Umbilical cord (tissue), 2 donors: ENCODE data around the gene ARHGAP36. TPM values are rescaled to one million over a fixed set of nuclear protein-coding genes. Genes with fewer than 3 reads are reported as not detected.

ENCODE experiments used
- DNase-seq: peaks from one replicate; pipeline ENCODE4 v3.0.0-alpha.2; 2015; ENCODE audit warnings: low spot score
- total RNA-seq: library from RNA; depleted of rRNA; stranded (reverse); fragments of >200 nt; gene quantifications from one replicate; pipeline ENCODE4 v1.2.3, GENCODE V29; 2014; ENCODE audit warnings: low replicate concordance; ENCODE audit not compliant: insufficient read depth

ARHGAP36 gene
- total RNA-seq, 1 donor from 2014 or later = not detected

DNA sequence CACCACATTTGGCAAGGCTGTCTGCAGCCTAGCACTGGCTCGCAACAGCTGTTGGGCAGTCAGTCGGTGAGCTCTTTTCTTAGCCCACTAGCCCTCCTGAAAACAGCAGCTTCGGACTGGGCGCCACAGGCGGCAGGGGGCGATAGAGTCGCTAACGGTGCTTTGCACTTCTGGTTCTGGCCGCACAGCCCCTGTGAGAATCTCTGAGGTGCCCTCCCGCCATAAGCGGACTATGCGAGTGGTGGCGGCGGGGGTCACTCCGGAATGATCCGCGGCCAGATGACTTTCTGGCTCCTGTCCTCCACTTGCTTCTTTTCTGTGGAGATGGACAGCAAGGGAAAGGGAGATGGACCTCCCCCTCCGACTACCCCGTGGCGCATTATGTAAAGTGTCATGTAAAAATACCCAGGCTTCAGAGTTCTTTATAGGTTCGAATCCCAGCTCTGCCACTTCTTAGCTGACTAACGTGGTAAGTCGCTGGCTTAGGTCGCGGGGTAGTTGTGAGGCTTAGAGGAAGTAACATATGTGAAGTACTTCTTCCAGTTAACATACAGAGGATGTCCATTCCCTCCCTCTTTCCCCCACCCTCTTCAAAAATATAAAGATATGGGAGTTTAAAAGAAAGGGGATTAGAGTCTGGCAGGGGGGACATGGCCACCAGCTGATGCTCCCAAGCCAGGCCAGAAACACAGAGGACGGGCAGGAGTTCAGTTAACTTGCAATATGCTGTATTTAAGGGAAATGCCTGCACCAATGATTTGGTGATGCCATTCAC, 11.0 kb downstream of the ARHGAP36 start:
- DNase-seq = no peak

DNA sequence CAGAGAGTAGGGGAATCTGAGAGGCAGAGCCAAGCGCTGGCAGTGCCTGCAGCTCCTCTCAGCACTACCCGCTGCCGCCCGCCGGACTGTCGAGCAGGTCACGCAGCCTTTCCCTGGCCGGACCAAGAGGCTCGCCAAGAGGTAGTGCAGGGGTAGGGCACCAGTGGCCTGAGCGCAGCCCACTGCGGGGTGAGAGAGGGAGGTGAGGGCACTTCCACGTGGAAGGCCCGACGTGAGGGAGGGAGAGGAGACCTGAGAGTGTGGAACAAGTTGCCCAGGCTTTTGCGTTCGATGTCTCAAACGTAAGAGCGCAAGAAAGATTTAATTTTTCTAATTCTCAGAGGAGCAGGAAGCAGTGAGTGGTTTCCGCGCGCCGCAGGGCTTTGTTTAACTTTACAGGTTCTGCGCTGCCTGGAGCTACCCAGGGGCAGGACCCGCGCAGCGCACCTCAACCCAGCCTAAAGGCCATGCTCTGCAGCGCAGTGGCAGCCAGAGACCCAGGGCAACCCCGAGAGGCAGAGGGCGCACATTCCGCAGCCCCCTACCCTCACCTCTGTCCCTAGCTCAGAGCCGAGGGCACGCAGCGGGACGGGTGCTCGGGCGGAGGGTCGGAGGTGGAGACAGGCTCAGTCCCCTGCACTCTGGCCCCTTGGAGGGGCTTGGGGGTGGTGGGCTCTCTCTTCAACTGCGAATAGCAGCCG, 14.9 kb downstream of the ARHGAP36 start:
- DNase-seq = no peak

DNA sequence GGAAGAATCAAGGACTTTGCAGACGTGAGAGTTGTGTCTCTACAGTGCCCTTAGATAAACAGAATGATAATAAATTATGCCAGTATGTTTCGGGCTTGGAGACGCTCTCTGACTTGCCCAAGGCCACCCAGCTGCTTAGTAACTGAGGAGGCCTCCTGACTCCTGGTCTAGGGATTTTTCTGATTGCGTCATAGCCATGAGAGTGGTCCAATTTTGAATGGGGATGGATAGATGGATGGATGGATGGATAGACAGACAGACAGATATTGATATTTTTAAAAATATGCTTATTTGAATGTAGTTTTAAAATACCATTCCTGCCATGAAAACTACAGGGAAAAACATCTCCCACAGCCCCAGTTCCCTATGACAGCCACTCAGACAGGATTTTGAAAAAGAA, 15.5 kb downstream of the ARHGAP36 start:
- DNase-seq = no peak

DNA sequence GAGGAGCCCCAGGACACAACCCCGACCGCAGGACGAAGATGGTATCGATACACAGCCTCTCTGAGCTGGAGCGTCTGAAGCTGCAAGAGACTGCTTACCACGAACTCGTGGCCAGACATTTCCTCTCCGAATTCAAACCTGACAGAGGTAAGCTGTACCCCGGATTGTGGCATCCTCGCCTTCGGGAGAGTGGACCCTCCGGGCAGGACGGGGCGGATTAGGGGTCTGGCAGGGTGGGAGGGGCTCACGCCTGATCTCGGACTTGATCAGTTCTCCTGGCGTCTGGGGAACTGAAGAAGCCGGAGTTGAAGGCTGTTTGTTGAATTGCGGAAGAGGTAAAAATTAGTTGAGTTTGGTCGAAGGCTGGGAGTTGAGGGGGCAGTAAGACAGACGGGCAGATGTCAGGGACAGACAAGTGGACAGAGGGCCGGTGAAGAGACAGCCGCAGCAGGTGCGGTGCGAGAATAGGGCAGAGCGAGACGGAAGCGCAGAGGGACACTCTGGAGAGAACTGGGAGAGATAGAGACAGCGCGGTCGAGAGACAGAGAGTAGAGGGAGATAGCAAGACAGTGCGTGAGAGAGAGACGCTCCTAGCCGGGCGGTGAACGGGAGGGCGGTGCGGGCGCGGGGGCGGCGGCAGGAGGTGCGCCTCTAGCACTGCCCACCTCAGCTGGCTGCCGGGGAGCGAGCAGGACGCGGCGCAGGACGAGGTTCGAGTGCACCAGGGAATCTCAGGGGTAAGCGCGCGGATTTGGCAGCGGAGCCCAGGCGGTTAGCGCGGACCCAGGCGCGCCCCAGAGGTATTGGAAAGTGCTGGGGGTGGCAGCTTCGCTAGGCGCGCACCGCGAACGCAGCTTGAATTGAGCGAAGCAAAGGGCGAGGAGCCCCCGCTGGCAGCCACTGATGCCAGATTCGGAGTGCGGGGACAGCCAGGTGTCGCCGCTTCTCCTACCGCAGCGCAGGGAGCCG, 23.9 kb downstream of the ARHGAP36 start:
- no peak for DNase-seq

DNA sequence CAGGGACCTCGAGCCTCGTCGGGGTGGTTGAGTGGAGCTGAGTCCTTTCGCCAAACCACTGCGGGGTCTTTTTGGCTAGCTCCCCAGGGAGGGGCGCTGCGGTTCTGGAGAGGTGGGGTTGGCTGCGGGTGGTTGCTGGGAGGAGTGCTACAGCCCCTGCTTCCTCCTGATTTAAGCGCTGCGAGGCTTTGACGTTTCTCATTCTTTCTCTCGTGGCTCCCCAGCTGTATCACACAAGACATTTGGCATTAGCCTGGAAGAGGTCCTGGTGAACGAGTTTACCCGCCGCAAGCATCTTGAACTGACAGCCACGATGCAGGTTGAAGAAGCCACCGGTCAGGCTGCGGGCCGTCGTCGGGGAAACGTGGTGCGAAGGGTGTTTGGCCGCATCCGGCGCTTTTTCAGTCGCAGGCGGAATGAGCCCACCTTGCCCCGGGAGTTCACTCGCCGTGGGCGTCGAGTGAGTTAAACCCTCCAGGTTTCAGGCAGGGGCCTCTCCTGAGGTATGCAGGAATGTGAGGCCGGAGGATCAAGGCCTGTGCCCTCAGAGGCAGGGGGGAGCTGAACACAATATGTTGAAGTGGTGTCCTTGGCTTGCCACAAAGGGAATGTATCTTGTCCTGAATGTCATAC, 25.5 kb downstream of the ARHGAP36 start:
- DNase-seq = no peak

DNA sequence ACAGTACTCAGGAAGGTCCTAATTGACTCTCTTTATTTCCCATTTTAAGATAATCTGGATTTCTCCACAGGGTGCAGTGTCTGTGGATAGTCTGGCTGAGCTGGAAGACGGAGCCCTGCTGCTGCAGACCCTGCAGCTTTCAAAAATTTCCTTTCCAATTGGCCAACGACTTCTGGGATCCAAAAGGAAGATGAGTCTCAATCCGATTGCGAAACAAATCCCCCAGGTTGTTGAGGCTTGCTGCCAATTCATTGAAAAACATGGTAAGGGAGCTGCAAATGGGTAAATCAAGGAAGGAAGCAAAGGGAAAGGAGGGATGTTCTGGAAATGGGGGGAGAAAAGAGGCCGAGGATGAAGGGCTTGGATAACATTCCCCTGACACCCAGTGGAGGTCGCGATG, 26.0 kb downstream of the ARHGAP36 start:
- DNase-seq = no peak

DNA sequence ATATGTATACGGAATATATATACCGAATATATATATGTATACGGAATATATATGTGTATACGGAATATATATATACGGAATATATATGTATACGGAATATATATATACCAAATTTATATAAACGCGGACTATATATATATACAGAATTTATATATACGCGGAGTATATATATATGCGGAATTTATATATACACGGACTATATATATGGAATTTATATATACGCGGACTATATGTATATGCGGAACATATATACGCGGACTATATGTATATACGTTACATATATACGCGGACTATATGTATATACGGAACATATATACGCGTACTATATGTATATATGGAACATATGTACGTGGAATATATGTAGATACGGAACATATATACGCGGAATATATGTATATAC, 78.6 kb downstream of the ARHGAP36 start:
- DNase-seq = no peak

DNA sequence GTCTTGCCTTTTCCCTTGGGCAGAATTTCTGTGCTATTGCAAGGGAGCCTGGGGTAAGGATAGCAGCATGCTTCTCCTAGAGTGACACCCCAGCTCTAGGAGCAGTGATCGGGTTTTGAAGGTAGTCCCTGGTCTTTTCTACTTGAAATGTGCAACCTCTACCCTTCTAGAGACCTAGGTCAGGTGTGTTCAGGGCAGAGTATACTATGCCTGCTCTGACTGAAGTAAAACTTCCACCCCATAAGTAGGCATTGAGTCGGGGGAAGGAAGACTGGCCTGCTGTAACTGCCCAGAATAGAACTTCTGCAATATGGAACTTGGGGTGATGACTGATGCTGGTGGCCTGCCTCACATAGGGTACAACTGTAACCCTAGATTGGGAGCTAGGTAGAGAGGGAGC, 80.9 kb downstream of the ARHGAP36 start:
- no peak for DNase-seq

Other genes with a start within 250 kb of the ARHGAP36 start
- 17.8 TPM for gene ENOX2, start 155.1 kb upstream of the ARHGAP36 start, total RNA-seq
- gene IGSF1, start 231.0 kb downstream of the ARHGAP36 start, total RNA-seq = 0.24 TPM